SK-N-DZ (cell line): ENCODE data around the gene NMU. TPM values are rescaled to one million over a fixed set of nuclear protein-coding genes. Genes with fewer than 3 reads are reported as not detected.
"Not testable (repeated sequence)": the region's sequence is repeated elsewhere in the genome, so short reads cannot be mapped to it uniquely, and the experiment has no call there.

Experiments used
- DNase-seq: peaks from one replicate; pipeline ENCODE4 v3.0.0-alpha.2; 2015; ENCODE audit warnings: low spot score
- polyA plus RNA-seq, 2 experiments: library from polyadenylated mRNA; depleted of rRNA; stranded (reverse); fragments of >200 nt; gene quantifications; 2 replicates each; pipeline ENCODE4 v1.2.3, GENCODE V29; 2014

NMU gene, protein sequence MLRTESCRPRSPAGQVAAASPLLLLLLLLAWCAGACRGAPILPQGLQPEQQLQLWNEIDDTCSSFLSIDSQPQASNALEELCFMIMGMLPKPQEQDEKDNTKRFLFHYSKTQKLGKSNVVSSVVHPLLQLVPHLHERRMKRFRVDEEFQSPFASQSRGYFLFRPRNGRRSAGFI
- polyA plus RNA-seq (2014; cell fraction: cytosol; rRNA removed) = 1.0 and 1.8 TPM in 2 replicates
- 2.7 TPM in 1 of 2 replicates, not detected in the other for polyA plus RNA-seq (2014; cell fraction: nucleus; rRNA removed)

DNA sequence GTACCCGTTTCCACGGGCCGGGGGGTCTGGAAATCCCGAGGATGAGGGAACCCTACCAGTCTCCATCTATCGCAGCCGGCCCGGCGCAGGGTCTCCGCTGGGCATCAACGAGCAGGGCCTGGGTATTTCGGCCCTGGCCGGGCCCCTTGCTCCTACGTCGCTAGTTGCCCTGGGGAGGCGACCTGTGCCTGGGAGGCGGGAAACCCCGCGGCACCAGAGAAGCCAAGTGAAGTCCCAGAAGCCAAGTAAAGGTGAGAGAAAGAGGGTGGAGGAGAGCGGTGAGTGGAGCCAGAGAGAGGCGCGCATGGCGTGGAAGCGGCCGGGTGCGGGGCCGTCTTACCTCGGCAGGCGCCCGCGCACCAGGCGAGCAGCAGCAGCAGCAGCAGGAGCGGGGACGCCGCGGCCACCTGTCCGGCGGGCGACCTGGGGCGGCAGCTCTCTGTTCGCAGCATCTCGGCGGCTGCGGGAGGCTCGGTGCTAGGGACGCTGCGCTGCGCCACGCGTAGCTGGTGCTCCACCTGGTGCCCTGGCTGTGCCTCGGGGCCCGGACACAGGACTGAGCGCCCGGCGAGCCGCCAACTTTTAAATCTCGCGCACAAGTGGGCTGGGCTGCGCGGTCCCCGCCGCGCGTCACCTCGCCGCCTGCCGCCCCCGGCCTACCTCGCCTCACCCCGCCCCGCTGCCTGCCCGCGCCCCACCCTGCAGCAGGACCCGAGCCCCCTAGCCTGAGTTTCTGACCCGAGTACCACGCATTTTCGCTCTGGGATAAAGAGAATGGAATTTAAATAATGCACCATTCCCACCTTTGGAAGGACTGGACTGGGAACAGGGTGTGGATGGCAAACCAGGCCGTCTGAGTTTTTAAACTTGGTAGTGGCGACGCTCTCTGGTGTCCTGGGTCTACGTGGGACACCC, at the start of gene NMU:
NMU (minus strand) TSS at position 558 of the 915 bp plus-strand sequence; CDS start at position 452, 106 bp downstream.
- peak; percentile 7 for DNase-seq

DNA sequence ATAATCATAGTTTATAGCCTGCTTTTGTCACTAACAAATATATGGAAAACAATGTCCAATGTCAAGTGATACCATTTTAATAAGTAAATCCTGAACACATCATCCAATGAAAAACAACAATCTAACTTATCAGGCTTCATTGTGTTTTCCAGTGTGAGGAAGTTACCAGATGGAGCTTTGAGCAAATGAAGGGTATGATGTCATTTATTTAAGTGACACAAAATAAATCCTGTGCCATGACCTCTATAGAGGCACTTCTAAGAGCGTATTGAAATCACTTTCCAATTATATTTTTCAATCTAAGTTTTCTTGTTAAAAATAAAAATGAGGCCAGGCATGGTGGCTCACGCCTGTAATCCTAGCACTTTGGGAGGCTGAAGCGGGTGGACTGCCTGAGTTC, 48.2 kb upstream of the NMU start:
- no peak for DNase-seq

DNA sequence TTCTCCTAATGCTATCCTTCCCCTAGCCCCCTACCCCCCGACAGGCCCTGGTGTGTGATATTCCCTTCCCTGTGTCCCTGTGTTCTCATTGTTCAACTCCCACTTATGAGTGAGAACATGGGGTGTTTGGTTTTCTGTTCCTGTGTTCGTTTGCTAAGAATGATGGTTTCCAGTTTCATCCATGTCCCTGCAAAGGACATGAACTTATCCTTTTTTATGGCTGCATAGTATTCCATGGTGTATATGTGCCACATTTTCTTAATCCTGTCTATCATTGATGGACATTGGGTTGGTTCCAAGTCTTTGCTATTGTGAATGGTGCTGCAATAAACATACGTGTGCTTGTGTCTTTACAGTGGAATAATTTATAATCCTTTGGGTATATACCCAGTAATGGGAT, 46.7 kb upstream of the NMU start:
- DNase-seq = not testable (repeated sequence)

DNA sequence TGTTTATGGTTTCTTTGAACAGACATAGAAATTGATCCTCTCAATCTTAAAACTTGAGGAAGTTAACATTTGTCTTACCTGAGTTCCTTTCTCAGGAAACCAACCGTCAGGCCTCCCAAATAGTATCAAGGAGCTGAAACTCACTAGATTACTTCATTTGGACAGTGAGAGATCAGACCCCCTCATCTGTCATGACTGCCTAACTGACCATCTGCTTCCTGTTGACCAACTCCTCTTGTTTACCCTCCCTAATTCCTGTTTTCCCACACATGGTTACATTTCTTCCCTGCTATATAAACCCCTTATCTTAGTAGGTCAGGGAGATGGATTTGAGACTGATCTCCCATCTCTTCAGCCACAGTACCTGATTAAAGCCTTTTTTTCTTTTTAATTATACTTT, 46.2 kb upstream of the NMU start:
- DNase-seq = no peak

DNA sequence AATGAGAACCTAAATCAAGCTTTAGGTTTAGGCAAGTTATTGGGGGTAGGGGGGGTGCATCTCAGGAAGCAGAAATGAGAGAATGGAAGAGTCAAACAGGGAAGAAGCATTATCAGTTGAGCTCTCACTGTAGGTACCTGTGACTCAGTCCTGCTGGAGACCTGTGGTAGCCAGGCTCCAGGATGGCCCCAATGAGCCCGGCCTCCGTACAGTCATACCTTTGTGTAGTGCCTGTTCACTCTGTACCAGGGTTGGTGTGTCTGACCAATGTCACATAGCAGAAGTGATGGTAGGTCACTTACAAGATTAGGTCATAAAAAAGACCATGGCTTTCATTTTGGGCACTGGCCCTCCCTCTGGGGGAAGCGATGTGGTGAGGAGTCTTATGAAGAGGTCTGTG, 45.3 kb upstream of the NMU start:
- DNase-seq = no peak

DNA sequence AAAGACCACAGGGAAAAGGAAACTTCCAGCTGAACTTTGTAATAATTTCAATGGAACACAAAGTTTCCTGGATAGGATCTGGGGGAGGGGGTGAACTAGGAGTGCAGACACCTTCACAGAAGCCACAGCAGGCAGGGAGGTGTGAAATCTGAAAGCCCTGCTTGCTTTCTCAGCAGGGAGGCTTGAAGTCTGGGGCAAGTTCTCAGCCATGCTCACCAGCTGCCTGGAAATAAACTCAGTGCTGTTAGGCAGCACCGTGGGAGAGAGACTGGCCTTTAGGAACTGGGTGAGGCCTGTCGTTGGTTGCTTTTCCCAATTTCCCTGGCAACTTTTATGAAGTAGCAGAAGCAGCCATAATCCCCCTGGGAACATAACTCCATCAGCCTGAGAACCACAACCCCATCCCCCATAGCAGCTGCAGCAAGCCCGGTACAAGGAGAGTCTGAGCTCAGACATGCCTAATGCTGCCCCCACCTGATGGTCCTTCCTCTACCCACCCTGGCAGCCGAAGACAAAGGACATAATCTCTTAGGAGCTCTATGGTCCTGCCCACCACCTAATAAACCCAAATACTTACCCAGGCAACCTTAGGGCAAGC, 39.2 kb upstream of the NMU start:
- no peak for DNase-seq

DNA sequence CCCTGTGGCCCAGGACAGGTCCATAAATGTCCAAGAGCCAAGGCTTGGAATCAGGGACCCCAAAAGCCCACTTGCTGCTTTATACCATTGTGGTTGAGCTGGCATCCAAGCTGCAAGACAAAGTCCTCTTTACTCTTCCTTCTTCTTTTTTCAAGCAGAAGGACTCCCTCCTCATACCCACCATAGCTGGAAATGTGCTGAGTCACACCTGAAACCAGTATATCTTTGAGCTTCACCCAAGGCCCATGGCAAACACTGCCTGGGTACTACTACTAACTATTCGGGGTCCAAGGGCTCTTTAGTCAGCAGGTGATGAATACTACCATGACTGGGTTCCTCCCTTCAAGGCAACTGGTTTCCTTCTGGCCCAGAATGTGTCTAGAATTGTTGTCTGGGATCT, 37.3 kb upstream of the NMU start:
- DNase-seq = no peak

DNA sequence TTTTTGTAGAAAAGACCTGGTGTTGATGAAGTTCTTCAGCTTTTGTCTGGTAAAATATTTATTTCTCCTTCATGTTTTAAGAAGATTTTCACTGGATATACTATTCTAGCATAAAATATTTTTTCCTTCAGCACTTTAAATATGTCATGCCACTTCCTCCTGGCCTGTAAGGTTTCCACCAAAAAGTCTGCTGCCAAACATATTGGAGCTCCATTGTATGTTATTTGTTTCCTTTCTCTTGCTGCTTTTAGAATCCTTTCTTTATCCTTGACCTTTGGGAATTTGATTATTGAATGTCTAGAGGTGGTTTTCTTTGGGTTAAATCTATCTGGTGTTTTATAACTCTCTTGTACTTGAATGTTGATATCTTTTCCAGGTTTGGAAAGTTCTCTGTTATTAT, 35.6 kb upstream of the NMU start:
- DNase-seq = no peak

DNA sequence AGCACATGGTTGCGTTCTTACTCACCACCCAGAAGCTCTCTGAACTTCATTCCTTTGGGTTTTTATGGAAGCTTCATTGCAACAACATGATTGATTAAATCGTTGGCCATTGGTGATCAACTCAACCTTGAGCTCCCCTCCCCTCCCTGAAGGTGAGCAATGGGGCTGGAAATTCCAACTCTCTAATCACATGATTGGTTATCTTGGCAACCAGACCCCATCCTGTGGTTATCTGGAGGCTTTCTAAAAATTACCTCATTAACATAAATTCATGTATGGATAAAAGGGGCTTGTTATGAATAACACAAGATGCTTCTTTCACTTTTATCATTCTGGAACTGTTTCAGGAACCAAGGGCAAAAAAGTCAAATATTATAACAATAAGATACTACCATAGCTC, 34.6 kb upstream of the NMU start:
- DNase-seq = no peak

DNA sequence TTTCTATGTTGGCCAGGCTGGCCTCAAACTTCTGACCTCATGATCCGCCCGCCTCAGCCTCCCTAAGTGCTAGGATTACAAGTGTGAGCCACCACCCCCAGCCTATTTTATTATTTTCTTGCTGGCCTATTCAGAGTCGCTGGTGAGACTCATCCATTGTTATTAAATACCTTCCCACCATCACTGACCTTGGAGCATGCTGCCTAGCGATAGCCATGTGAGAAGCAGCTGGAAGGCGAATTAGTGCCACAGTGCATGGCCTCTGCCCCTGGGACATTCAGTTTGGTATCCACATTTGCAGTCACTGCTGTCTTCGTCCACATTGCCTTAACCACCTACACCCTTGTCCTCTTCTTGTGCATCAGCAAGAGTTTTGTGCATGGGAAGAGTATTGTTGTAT, 32.4 kb upstream of the NMU start:
- no peak for DNase-seq

DNA sequence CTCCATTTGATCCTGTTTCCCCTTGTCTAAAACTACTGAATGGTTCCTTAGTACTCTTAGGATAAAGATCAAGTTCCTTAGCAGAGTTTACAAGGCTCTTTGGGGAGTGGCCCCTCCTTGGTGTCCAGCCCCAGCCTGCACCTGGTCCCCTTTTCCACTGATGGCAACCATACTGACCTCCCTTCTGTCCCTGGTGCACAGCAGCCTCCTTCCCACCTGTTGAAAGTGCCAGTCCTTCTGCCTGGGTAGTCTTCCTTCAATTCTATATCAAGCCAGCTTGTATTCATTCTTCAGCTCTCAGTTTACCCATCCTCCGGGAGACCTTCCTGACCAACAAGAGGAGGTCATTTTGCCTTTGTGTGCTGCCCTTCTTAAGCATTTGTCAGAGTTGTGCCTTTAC, 30.4 kb upstream of the NMU start:
- no peak for DNase-seq

DNA sequence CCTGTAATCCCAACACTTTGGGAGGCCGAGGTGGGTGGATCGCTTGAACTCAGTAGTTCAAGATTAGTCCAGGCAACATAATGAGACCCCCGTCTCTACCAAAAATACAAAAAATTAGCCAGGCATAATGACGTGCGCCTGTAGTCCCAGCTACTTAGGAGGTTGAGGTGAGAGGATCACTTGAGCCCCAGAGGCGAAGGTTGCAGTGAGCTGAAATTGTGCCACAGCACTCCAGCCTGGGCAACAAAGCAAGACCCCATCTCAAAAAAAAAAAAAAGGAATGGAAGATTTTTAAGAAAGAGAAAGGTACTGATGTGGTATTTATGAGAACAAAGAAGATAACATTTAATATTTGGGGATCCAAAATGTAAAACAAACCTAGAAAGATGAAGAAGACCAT, 27.0 kb upstream of the NMU start:
- no peak for DNase-seq

DNA sequence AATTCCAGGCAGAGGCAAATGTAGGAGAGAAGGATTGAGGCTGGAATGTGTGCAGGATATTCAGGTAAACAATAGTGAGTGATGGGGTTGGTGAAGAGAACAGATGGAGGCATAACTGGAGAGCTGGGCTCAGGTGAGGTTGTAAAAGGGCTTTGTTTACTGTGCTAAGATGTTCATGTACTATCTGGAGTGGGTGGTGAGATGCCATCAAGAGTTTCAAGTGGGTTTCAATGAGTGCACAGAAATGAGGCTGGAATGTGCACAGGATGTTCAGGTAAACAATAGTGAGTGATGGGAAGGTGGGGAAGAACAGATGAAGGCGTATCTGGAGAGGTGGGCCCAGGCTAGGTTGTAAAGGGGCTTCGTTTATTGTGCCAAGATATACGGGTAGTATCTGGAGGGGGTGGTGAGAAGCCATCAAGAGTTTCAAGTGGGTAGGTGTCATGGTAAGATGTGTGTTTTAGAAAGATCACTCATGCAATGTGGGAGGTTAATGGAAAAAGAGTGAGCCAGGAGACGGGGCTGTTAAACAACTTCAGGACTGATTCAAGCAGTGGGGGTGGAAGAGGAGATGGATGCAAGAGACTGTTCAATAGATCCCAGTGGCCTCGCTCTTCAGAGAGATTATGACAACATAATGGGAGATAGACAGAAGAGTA, 25.4 kb upstream of the NMU start:
- no peak for DNase-seq

DNA sequence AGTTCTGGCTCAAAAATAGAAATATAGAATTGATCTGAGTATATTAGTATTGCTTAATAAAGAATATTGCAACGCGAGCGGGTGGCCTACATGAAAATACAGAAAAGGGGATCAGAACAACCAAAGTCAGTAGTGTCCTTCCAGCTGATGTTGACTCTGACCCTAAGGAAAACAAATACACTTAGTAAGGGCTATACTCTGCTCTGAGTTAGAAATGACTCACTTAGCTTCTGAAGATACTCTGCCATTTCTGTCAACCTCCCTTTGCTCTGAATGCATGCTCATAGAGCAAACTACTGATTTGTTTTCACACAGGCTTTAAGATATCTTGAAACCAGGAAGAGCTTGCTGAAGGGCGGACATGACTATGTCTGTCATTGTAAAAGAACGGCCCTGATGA, 22.6 kb upstream of the NMU start:
- no peak for DNase-seq

DNA sequence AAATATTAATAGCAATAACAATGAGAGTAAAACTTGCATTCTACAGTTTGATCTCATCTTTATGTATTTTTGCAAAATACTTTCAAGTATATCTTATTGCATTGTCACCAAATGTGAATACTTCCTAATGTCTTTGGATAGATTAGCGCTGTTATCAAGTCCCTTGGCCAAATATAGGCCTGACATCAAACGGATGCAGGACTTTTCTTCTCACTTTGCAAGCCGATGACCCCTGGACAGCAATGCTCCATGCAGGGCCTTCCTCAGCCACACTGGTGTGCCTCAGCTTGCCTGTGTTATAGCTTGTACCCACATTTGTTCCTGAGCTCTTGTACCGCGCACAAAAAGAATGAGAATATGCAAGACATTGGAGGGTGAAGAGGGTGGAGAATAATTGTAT, 18.0 kb upstream of the NMU start:
- no peak for DNase-seq

DNA sequence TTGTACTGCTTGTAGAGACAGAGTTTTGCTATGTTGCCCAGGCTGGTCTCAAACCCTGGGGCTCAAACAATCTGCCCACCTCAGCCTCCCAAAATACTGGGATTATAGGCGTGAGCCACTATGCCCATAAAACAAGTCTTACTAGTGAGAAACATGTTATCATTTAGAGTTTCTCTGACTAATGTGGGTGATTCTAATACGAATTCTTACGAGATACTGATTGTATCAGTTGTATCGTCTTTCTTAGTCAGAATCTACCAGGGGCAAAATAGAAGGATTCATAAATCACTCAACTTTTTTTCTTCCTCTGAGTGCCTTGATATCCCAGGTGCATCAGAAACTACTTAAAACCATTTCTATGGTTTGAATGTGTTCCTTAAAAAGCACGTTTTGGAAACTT, 14.4 kb upstream of the NMU start:
- DNase-seq = no peak

DNA sequence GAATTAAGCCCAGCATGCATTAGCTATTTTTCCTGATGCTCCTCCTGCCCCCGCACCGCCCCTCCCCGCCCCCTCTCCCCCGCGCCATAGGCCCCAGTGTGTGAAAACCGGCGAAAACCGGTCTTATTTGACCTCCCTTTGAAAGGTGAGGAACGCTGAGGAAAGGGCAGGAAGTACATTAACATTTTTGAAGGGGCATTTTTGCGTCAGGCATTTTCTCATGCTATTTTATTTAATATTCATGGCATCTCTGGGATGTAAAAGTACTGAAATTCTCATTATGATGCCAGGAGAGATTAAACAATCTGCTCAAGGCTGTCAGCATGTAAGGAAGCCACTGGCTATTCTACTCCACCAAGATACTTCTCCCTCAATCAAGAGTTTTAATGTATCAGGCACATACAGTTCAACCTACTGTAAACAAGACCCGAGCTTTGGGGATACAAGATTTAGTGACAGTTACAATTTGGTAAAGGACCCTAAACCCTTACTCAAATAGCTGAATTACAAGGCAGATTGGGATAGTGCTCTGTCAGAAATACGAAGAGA, 1.2 kb upstream of the NMU start:
- DNase-seq = no peak

DNA sequence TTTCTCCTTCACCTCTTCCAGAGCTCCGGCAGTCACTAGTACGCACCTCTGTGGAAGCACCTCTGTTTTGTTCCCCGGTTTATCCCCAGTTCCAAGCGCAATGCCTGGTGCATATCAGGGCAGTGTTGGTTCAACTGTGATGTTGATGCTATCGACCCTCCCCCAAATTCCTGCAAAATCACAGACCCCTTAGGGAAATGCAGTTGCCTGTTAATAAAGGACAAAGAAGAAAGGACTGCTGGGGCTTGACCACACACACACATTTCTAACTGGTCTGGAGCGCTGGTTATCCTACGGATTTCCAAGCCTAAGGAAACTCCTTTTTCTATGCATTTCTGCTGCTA, 530 bp upstream of the NMU start:
- no peak for DNase-seq

DNA sequence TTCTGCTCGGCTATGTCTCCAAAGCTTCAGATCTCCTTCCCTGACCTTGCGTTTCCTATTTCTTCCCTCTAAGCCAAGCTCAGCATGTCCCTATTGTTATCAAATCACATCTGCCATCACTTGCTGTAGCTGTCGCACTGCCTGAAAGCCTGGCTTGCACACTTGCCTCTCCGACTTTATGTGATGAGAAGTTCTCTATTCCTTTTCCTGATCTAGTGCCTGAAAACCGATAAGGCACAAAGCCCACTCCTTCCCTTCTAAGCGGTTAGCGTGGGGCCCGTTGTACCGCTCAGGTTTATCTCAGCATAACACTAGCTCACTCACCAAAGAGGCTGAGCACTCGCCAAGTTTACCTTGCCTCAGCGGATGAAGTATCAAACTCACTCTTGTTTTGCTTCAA, 816 bp downstream of the NMU start:
- DNase-seq = no peak

DNA sequence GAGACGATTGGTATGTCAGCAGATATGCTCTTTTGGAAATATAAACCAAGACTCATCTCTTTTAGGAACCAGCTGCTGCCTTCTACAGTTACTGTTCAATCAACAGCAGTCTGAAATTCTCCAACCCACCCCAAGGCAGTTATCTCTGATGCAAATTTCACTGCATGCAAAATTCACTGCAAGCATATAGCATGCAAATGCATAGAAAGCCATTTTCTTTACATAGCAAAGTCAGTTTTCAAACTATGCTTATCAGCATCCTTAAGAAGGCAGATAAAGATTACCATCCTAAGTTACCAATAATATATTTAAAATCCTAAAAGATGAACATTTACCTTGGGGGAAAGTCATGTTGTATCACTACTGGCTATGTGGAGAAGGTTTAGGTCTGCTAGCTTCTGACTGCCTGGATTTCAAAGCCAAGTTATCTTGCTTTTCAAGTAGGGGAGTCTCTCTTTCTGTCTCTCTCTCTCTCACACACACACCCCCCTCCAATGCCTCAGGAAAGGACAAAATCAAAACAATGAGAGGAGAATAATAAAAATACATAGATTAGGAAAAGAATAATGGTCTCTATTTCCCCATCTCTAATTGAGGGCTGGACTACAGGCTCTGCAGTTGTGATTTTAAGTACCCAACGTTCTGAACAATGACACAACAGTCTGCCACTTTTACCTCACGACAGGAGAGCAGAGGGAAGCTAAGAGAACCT, 1.5 kb downstream of the NMU start:
- no peak for DNase-seq

DNA sequence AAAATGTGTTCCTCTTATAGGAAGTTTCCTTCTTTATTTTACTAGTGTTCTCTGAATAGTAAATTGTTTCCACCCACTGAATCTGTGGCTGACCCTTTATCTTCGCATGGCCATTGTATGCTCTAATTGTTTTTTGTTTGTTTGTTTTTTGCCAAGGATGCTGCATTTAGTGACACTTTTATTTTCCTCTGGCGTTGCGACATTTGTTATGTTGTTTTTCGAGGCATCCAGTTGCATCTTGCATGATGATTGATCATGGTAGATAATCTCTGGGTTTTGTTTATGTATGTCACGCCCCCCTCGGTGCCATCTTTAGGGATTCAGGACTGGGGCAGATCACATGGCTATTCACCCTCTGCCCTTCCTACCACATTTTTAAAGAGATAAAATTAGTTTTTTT, 2.2 kb downstream of the NMU start:
- DNase-seq = no peak
